Measurements from ENCODE around the gene ABCC1. TPM values are rescaled to one million over a fixed set of nuclear protein-coding genes. Genes with fewer than 3 reads are reported as not detected.

The ABCC1 gene
- total and polyA plus RNA-seq, 12 donors, result 12.4 to 38.8 (median 28.0) TPM

GRCh38 chr16:16059160-16059559 lies 109.7 kb downstream of the ABCC1 start:
- intact Hi-C loops (cut with DNase I), result no loop called here
- DNase-seq, result no peak
- Histone ChIP-seq H3K27me3 (no peaks in the 10 kb centered on the region), H3K27ac (no peak overlapping the region), H3K36me3 (replicated peaks in 1 of 2) (peaks cover 0 to 28% of the 10 kb centered on the region in 2 donors), H3K4me3 (no peak overlapping the region), H3K4me1 (replicated peaks in 1 of 2) (peaks cover 0 to 4% of the 10 kb centered on the region in 2 donors), H3K9me3 (replicated peaks in 1 of 3) (no peaks in the 10 kb centered on the region)
- TF ChIP-seq CTCF (IDR thresholded peaks at IDR 0.05) (no peak), POLR2A (IDR thresholded peaks at IDR 0.05) (no peak)
- 90 to 100% (median 97%) methylated on average over 8 of the region's 8 CpGs for WGBS, 4 donors

- no peak for DNase-seq
- TF ChIP-seq POLR2A (IDR thresholded peaks at IDR 0.05) (no peak), CTCF (IDR thresholded peaks at IDR 0.05) (no peak)
- intact Hi-C loops (cut with DNase I), result no loop called here
- Histone ChIP-seq H3K4me1 (replicated peaks in 1 of 2) (peaks cover 0 to 4% of the 10 kb centered on the region in 2 donors), H3K9me3 (replicated peaks in 1 of 3) (no peaks in the 10 kb centered on the region), H3K27ac (no peak overlapping the region), H3K27me3 (no peaks in the 10 kb centered on the region), H3K4me3 (no peak overlapping the region), H3K36me3 (replicated peaks in 1 of 2) (peaks cover 0 to 28% of the 10 kb centered on the region in 2 donors)
- 92 to 97% (median 95%) methylated on average over 4 to 11 of the region's 11 CpGs for WGBS, 4 donors
Measured at GRCh38 chr16:16059895-16060590, 110.6 kb downstream of the ABCC1 start.

- no peaks in the 10 kb centered on the region for H3K9me3 ChIP-seq (replicated peaks in 1 of 3)
- H3K27ac ChIP-seq, result no peak overlapping the region
- H3K36me3 ChIP-seq (replicated peaks in 1 of 2), result peaks cover 0 to 6% of the 10 kb centered on the region in 2 donors
- no peak for DNase-seq
- H3K27me3 ChIP-seq, result no peaks in the 10 kb centered on the region
- peaks cover 0 to 4% of the 10 kb centered on the region in 2 donors for H3K4me1 ChIP-seq (replicated peaks in 1 of 2)
- no peak overlapping the region for H3K4me3 ChIP-seq
- TF ChIP-seq POLR2A (IDR thresholded peaks at IDR 0.05) (no peak), CTCF (IDR thresholded peaks at IDR 0.05) (no peak)
- intact Hi-C loops (cut with DNase I), result no loop called here
- 66 to 73% (median 70%) methylated on average over 16 of the region's 16 CpGs for WGBS, 4 donors
Measured at GRCh38 chr16:16062023-16062937, 112.9 kb downstream of the ABCC1 start.

- DNase-seq, result no peak
- Histone ChIP-seq H3K36me3 (replicated peaks in 1 of 2) (peaks cover 0 to 12% of the 10 kb centered on the region in 2 donors), H3K27me3 (no peaks in the 10 kb centered on the region), H3K9me3 (replicated peaks in 1 of 3) (no peaks in the 10 kb centered on the region), H3K4me3 (no peak overlapping the region), H3K4me1 (replicated peaks in 1 of 2) (peaks cover 0 to 4% of the 10 kb centered on the region in 2 donors), H3K27ac (no peak overlapping the region)
- intact Hi-C loops (cut with DNase I), result no loop called here
- WGBS, 4 donors, result 76 to 84% (median 81%) methylated on average over 2 of the region's 2 CpGs
- TF ChIP-seq CTCF (IDR thresholded peaks at IDR 0.05) (no peak), POLR2A (IDR thresholded peaks at IDR 0.05) (no peak)
Measured at GRCh38 chr16:16063683-16064082, 114.3 kb downstream of the ABCC1 start.

Measured in adrenal gland (tissue), 12 donors.